PFSK-1 (cell line): Measurements from ENCODE around the gene KLHL7.

Experiments
- FOXP2 ChIP-seq: optimal IDR thresholded peaks from 2 replicates; pipeline ENCODE3; 2011; ENCODE audit warnings: borderline replicate concordance, control low read depth, inconsistent platforms; ENCODE audit not compliant: insufficient read depth; ENCODE audit errors: extremely low read length, extremely low read depth
- POLR2AphosphoS5 ChIP-seq: IDR thresholded peaks from 2 replicates; pipeline ENCODE4 v1.6.1; 2012; ENCODE audit warnings: low read depth, mild to moderate bottlenecking, control low read depth, low read length, moderate library complexity
- SIN3A ChIP-seq: IDR thresholded peaks from 2 replicates; pipeline ENCODE4 v1.6.1; 2012; ENCODE audit warnings: mild to moderate bottlenecking, low read length, moderate library complexity, borderline replicate concordance; ENCODE audit not compliant: insufficient read depth
- TF ChIP-seq, protein P1 (sequence below), 2 experiments: IDR thresholded peaks; 2 replicates each; pipeline versions ENCODE4 v1.6.1 to v1.8.0; 2011 to 2012; ENCODE audit warnings: low read depth in 2 of 2, low read length in 2 of 2, control low read depth in 1 of 2, inconsistent platforms in 1 of 2, mild to moderate bottlenecking in 1 of 2, moderate library complexity in 1 of 2; ENCODE audit not compliant: insufficient read depth in 1 of 2

DNA sequence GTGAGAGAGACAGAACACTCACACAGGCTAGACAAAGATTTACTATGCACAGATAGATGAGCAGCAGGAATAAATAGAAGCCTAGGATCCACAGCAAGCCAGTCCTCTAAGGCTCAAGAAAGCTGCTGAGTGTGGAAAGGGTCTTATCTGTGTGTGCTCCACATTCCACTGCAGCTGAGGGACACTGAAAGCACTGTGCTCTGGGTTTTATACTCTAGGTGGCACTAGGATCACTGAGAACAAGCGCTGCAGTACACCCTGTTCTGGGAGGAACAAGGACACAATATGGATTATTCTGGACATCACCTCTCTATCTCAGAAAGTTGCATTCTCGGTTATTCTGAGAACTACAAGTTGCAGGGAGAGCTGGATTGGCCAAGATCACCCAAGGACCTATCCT is 4.9 kb upstream of the KLHL7 start:
- TF ChIP-seq, protein P1, sequence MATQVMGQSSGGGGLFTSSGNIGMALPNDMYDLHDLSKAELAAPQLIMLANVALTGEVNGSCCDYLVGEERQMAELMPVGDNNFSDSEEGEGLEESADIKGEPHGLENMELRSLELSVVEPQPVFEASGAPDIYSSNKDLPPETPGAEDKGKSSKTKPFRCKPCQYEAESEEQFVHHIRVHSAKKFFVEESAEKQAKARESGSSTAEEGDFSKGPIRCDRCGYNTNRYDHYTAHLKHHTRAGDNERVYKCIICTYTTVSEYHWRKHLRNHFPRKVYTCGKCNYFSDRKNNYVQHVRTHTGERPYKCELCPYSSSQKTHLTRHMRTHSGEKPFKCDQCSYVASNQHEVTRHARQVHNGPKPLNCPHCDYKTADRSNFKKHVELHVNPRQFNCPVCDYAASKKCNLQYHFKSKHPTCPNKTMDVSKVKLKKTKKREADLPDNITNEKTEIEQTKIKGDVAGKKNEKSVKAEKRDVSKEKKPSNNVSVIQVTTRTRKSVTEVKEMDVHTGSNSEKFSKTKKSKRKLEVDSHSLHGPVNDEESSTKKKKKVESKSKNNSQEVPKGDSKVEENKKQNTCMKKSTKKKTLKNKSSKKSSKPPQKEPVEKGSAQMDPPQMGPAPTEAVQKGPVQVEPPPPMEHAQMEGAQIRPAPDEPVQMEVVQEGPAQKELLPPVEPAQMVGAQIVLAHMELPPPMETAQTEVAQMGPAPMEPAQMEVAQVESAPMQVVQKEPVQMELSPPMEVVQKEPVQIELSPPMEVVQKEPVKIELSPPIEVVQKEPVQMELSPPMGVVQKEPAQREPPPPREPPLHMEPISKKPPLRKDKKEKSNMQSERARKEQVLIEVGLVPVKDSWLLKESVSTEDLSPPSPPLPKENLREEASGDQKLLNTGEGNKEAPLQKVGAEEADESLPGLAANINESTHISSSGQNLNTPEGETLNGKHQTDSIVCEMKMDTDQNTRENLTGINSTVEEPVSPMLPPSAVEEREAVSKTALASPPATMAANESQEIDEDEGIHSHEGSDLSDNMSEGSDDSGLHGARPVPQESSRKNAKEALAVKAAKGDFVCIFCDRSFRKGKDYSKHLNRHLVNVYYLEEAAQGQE (IDR thresholded peaks at IDR 0.05; ENCODE audit: insufficient read depth in 1 of 2, low read depth in 2 of 2, low read length in 2 of 2) = no peak
- TF ChIP-seq SIN3A (no peak), POLR2AphosphoS5 (no peak), FOXP2 (no peak)
